Measurements from ENCODE around the gene PPP3CA. TPM values are rescaled to one million over a fixed set of nuclear protein-coding genes. Genes with fewer than 3 reads are reported as not detected.

PPP3CA gene
- polyA plus RNA-seq, 1 donor (not counting 4 experiments of a cell fraction or from before 2014, with no cell fraction given), result 43.3 TPM

DNA sequence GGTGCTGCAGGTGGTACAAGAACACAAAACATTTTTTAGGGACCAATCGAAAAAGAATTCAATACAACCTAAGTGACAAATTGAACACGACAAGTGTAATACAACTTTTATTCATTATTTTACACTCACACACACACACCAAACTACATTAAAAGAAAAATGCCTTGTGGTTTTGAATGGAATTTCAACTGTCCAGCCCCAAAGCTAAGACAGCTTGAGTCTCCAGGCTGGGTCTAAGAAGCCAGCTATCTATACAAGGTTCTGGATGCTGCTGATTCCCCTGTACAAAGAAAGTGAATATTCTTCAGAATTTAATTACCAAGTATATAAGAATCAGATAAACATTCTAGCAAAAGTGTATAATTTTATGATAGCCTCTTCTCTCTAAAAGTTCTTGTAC, 118.2 kb downstream of the PPP3CA start:
- dilution Hi-C loops (cut with MboI; ENCODE audit: extremely low pct_ligation_motif_present, low sequenced_read_pairs), result no loop called here
- peaks cover 67% of the 10 kb centered on the region for H3K79me2 ChIP-seq (ENCODE audit: control insufficient read depth, insufficient read depth, low read length)

DNA sequence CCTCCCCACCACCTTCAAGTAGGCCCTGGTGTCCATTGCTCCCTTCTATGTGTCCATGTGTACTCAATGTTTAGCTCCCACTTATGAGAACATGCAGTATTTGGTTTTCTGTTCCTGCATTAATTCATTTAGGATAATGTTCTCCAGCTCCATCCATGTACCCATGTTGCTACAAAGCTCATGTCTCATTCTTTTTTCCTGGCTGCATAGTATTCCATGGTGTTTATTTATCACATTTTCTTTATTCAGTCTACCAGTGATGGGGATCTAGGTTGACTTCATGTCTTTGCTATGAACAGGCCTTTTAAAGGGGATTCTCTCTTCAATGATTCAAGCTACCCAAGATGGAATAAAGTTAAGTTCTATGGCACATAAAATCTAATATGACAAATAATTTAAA, 119.6 kb downstream of the PPP3CA start:
- H3K4me2 ChIP-seq (ENCODE audit: control insufficient read depth, extremely low read depth, insufficient read depth, low read depth, low read length), result no peak overlapping the region
- no peak for TF ChIP-seq EZH2 (IDR thresholded peaks at IDR 0.05; ENCODE audit: low read length)
- H3K79me2 ChIP-seq (ENCODE audit: control insufficient read depth, insufficient read depth, low read length), result peaks cover 69% of the 10 kb centered on the region
- dilution Hi-C loops (cut with MboI; ENCODE audit: extremely low pct_ligation_motif_present, low sequenced_read_pairs), result no loop called here
- peak; percentile 20 for FAIRE-seq
- H3K36me3 ChIP-seq (ENCODE audit: control insufficient read depth in 2 of 2, extremely low read depth in 1 of 2, insufficient read depth in 2 of 2, low read length in 2 of 2), result no peaks in the 10 kb centered on the region
- H3K9ac ChIP-seq (ENCODE audit: control insufficient read depth, extremely low read depth, insufficient read depth, low read length), result no peak overlapping the region
- no peak overlapping the region for H2AFZ ChIP-seq (ENCODE audit: control insufficient read depth, low read length)
- no peaks in the 10 kb centered on the region for H3K27me3 ChIP-seq (ENCODE audit: control insufficient read depth, extremely low read depth, insufficient read depth, low read length)
- H3K4me1 ChIP-seq (ENCODE audit: control insufficient read depth, extremely low read depth, insufficient read depth, low read length), result peaks cover 11% of the 10 kb centered on the region
- H3K4me3 ChIP-seq (ENCODE audit: control insufficient read depth in 2 of 3, extremely low read depth in 1 of 3, insufficient read depth in 2 of 3, low read depth in 1 of 3, low read length in 3 of 3), result no peak overlapping the region
- no peaks in the 10 kb centered on the region for H3K9me1 ChIP-seq (ENCODE audit: control insufficient read depth, extremely low read depth, insufficient read depth, low read length)
- no peak for DNase-seq (ENCODE audit: low read depth, low spot score)
- H4K20me1 ChIP-seq (ENCODE audit: control insufficient read depth, extremely low read depth, insufficient read depth, low read length), result peaks cover 3% of the 10 kb centered on the region
- H3K27ac ChIP-seq (ENCODE audit: control insufficient read depth, insufficient read depth, low read length), result no peak overlapping the region
- no peaks in the 10 kb centered on the region for H3K9me3 ChIP-seq (ENCODE audit: control insufficient read depth, low read depth, low read length)

More for the DNA sequence above, 118.2 kb downstream of the PPP3CA start:
- H3K36me3 ChIP-seq (ENCODE audit: control insufficient read depth in 2 of 2, extremely low read depth in 1 of 2, insufficient read depth in 2 of 2, low read length in 2 of 2), result no peaks in the 10 kb centered on the region
- H3K4me2 ChIP-seq (ENCODE audit: control insufficient read depth, extremely low read depth, insufficient read depth, low read depth, low read length), result no peak overlapping the region
- no peak overlapping the region for H3K4me3 ChIP-seq (ENCODE audit: control insufficient read depth in 2 of 3, extremely low read depth in 1 of 3, insufficient read depth in 2 of 3, low read depth in 1 of 3, low read length in 3 of 3)
- H2AFZ ChIP-seq (ENCODE audit: control insufficient read depth, low read length), result no peak overlapping the region
- H3K9me3 ChIP-seq (ENCODE audit: control insufficient read depth, low read depth, low read length), result no peaks in the 10 kb centered on the region
- TF ChIP-seq EZH2 (IDR thresholded peaks at IDR 0.05; ENCODE audit: low read length), result no peak
- TF ChIP-seq, protein P1, sequence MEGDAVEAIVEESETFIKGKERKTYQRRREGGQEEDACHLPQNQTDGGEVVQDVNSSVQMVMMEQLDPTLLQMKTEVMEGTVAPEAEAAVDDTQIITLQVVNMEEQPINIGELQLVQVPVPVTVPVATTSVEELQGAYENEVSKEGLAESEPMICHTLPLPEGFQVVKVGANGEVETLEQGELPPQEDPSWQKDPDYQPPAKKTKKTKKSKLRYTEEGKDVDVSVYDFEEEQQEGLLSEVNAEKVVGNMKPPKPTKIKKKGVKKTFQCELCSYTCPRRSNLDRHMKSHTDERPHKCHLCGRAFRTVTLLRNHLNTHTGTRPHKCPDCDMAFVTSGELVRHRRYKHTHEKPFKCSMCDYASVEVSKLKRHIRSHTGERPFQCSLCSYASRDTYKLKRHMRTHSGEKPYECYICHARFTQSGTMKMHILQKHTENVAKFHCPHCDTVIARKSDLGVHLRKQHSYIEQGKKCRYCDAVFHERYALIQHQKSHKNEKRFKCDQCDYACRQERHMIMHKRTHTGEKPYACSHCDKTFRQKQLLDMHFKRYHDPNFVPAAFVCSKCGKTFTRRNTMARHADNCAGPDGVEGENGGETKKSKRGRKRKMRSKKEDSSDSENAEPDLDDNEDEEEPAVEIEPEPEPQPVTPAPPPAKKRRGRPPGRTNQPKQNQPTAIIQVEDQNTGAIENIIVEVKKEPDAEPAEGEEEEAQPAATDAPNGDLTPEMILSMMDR (optimal IDR thresholded peaks at IDR 0.05 in 1 of 3, IDR thresholded peaks at IDR 0.05 in 1 of 3, conservative IDR thresholded peaks at IDR 0.05 in 1 of 3; ENCODE audit: extremely low read depth in 1 of 3, insufficient read depth in 2 of 3, low read length in 3 of 3), result no peak
- H3K9ac ChIP-seq (ENCODE audit: control insufficient read depth, extremely low read depth, insufficient read depth, low read length), result no peak overlapping the region
- no peaks in the 10 kb centered on the region for H4K20me1 ChIP-seq (ENCODE audit: control insufficient read depth, extremely low read depth, insufficient read depth, low read length)
- FAIRE-seq, result no peak
- no peak overlapping the region for H3K27ac ChIP-seq (ENCODE audit: control insufficient read depth, insufficient read depth, low read length)
- H3K27me3 ChIP-seq (ENCODE audit: control insufficient read depth, extremely low read depth, insufficient read depth, low read length), result no peaks in the 10 kb centered on the region
- no peak for DNase-seq (ENCODE audit: low read depth, low spot score)
- H3K9me1 ChIP-seq (ENCODE audit: control insufficient read depth, extremely low read depth, insufficient read depth, low read length), result no peaks in the 10 kb centered on the region
- peaks cover 8% of the 10 kb centered on the region for H3K4me1 ChIP-seq (ENCODE audit: control insufficient read depth, extremely low read depth, insufficient read depth, low read length)
